HCT116 (cell line): ENCODE results near the gene TMCO4. TPM values are rescaled to one million over a fixed set of nuclear protein-coding genes. Genes with fewer than 3 reads are reported as not detected.

Source experiments
- ATAC-seq: fragments of 200-7000 bp; cut with Tn5 transposase; 2 replicates; pipeline ENCODE4 v1.9.1; 2020; ENCODE audit warnings: mild to moderate bottlenecking, moderate library complexity
- BruUV-seq: library from RNA; stranded (reverse); fragments of 400-500 nt; replicated peaks from 2 replicates; lab custom pipeline; 2021; lab: Mats Ljungman, UMichigan
- CTCF ChIA-PET: fragments of 300-600 bp; sonication (Branson Sonifier 250); formaldehyde crosslinking; loops from one replicate; lab custom pipeline; 2021; ENCODE audit warnings: antibody characterized with exemption; lab: Charles Lee
- POLR2A ChIA-PET: fragments of 300-600, 350-600 bp; sonication (Branson Sonifier 250); formaldehyde crosslinking; loops from one replicate; lab custom pipeline; 2021; ENCODE audit warnings: antibody characterized with exemption; lab: Charles Lee
- RAD21 ChIA-PET, 2 experiments: fragments of 300-600 bp; sonication (Branson Sonifier 250); formaldehyde crosslinking; loops; one replicate each; lab custom pipeline; 2023; ENCODE audit warnings: low total read pairs in 2 of 2; ENCODE audit not compliant: uncharacterized antibody in 2 of 2, unreplicated experiment in 2 of 2, low non-redundant PET in 1 of 2; lab: Charles Lee
- DNase-seq: peaks from one replicate; pipeline ENCODE4 v3.0.0-alpha.2; 2010; ENCODE audit warnings: low read depth, low spot score
- H2AFZ ChIP-seq: fragments of 200-600 bp; shearing (Covaris generic), sonication (generic); 2 replicates; pipeline ENCODE4 v1.6.1; 2017; ENCODE audit warnings: low read depth, mixed run types, mixed read lengths, antibody characterized with exemption, low read length; ENCODE audit not compliant: poor library complexity, severe bottlenecking
- H3K27ac ChIP-seq: 2 replicates; pipeline ENCODE4 v1.5.1; 2012; ENCODE audit warnings: low read depth, low read length
- H3K27me3 ChIP-seq: fragments of 200-600 bp; sonication (generic); 2 replicates; pipeline ENCODE4 v1.6.1; 2016; ENCODE audit warnings: mixed run types, low read length, mixed read lengths; ENCODE audit not compliant: insufficient read depth
- H3K36me3 ChIP-seq, 2 experiments: fragments of 200-500 bp in 1 of 2; fragments of 200-600 bp in 1 of 2; sonication (Bioruptor generic) in 1 of 2; sonication (generic) in 1 of 2; 2 replicates each; pipeline versions ENCODE4 v1.5.1 to v1.6.1; 2014 to 2016; ENCODE audit warnings: low read length in 2 of 2, inconsistent platforms in 1 of 2, mixed read lengths in 1 of 2, mixed run types in 1 of 2; ENCODE audit not compliant: insufficient read depth in 2 of 2, control insufficient read depth in 1 of 2
- H3K4me1 ChIP-seq, 2 experiments: fragments of 200-600 bp in 1 of 2; sonication (generic) in 1 of 2; 2 replicates each; pipeline versions ENCODE4 v1.5.1 to v1.6.1; 2012 to 2017; ENCODE audit warnings: low read length in 2 of 2, inconsistent platforms in 1 of 2, mild to moderate bottlenecking in 1 of 2, mixed read lengths in 1 of 2, mixed run types in 1 of 2, moderate library complexity in 1 of 2; ENCODE audit not compliant: insufficient read depth in 2 of 2, control insufficient read depth in 1 of 2
- H3K4me2 ChIP-seq: fragments of 200-600 bp; sonication (generic); 2 replicates; pipeline ENCODE4 v1.6.1; 2017; ENCODE audit warnings: mixed run types, low read length, mixed read lengths
- H3K4me3 ChIP-seq, 2 experiments: fragments of 200-600 bp in 1 of 2; sonication (generic) in 1 of 2; replicated peaks in 1 of 2; 2 replicates each; pipeline ENCODE4 v1.5.1; 2011 to 2016; ENCODE audit warnings: low read length in 2 of 2, control low read depth in 1 of 2, low read depth in 1 of 2, mild to moderate bottlenecking in 1 of 2, mixed read lengths in 1 of 2, mixed run types in 1 of 2
- H3K79me2 ChIP-seq: fragments of 200-600 bp; sonication (generic); 2 replicates; pipeline ENCODE4 v1.6.1; 2017; ENCODE audit warnings: mild to moderate bottlenecking, mixed run types, low read length, moderate library complexity, mixed read lengths; ENCODE audit not compliant: insufficient read depth
- H3K9ac ChIP-seq: fragments of 200-600 bp; sonication (generic); 2 replicates; pipeline ENCODE4 v1.6.1; 2016; ENCODE audit warnings: low read length, mixed read lengths
- H3K9me2 ChIP-seq: fragments of 200-600 bp; sonication (generic), shearing (Covaris generic); 2 replicates; pipeline ENCODE4 v1.6.1; 2017; ENCODE audit warnings: mixed run types, mild to moderate bottlenecking, moderate library complexity; ENCODE audit not compliant: insufficient read depth
- H3K9me3 ChIP-seq, 2 experiments: fragments of 200-500 bp in 1 of 2; fragments of 200-600 bp in 1 of 2; sonication (Bioruptor generic) in 1 of 2; sonication (generic) in 1 of 2; 2 replicates each; pipeline ENCODE4 v1.6.1; 2014 to 2017; ENCODE audit warnings: low read length in 2 of 2, mixed read lengths in 2 of 2, inconsistent platforms in 1 of 2, low read depth in 1 of 2, mild to moderate bottlenecking in 1 of 2, mixed run types in 1 of 2, moderate library complexity in 1 of 2; ENCODE audit not compliant: control insufficient read depth in 1 of 2, insufficient read depth in 1 of 2
- H4K20me1 ChIP-seq: fragments of 200-600 bp; sonication (generic), shearing (Covaris generic); 2 replicates; pipeline ENCODE4 v1.6.1; 2017; ENCODE audit warnings: mixed run types, mild to moderate bottlenecking, moderate library complexity; ENCODE audit not compliant: insufficient read depth
- ATF3 ChIP-seq: IDR thresholded peaks from 2 replicates; pipeline ENCODE4 v1.6.1; 2012
- EGR1 ChIP-seq: IDR thresholded peaks from 2 replicates; pipeline ENCODE4 v1.6.1; 2012; ENCODE audit warnings: low read depth
- EZH2 ChIP-seq: fragments of 200-600 bp; sonication (generic); IDR thresholded peaks from 2 replicates; pipeline ENCODE4 v1.6.1; 2017; ENCODE audit warnings: antibody characterized with exemption, mixed run types
- FOSL1 ChIP-seq: IDR thresholded peaks from 2 replicates; pipeline ENCODE4 v1.6.1; 2012; ENCODE audit warnings: low read depth
- JUND ChIP-seq: IDR thresholded peaks from 2 replicates; pipeline ENCODE4 v1.6.1; 2012
- MAX ChIP-seq: IDR thresholded peaks from 2 replicates; pipeline ENCODE4 v1.6.1; 2012
- POLR2AphosphoS5 ChIP-seq: IDR thresholded peaks from 2 replicates; pipeline ENCODE4 v1.6.1; 2011; ENCODE audit warnings: mild to moderate bottlenecking, low read depth, low read length, moderate library complexity
- RAD21 ChIP-seq: IDR thresholded peaks from 2 replicates; pipeline ENCODE4 v1.6.1; 2012; ENCODE audit warnings: low read depth, mild to moderate bottlenecking
- SIN3A ChIP-seq: IDR thresholded peaks from 2 replicates; pipeline ENCODE4 v1.6.1; 2012; ENCODE audit warnings: low read depth
- TCF7L2 ChIP-seq: IDR thresholded peaks from 2 replicates; pipeline ENCODE4 v1.7.0; 2011; ENCODE audit warnings: borderline replicate concordance, inconsistent platforms; ENCODE audit not compliant: insufficient read depth, insufficient read length; ENCODE audit errors: extremely low read depth
- intact Hi-C: fragments of 100-400 bp; cut with micrococcal nuclease; formaldehyde crosslinking; loops from 2 replicates; pipeline ENCODE4 v1.10.0; 2022
- total RNA-seq: library from RNA; stranded (reverse); gene quantifications from one replicate; pipeline ENCODE4 v1.2.1, GENCODE V29; 2021; ENCODE audit not compliant: unreplicated experiment

TMCO4 gene
- total RNA-seq, 1 experiment from 2014 or later = 12.7 TPM

GRCh38 chr1:19837866-19838265 is 38.1 kb upstream of the TMCO4 start:
- H3K4me3 ChIP-seq = no peak overlapping the region
- no peak for ATAC-seq
- H3K9me2 ChIP-seq = no peaks in the 10 kb centered on the region
- H3K9me3 ChIP-seq = no peaks in the 10 kb centered on the region
- H2AFZ ChIP-seq = no peak overlapping the region
- intact Hi-C loops = no loop called here
- no peaks in the 10 kb centered on the region for H3K27me3 ChIP-seq
- no peak for TF ChIP-seq RAD21
- no peak for TF ChIP-seq POLR2AphosphoS5
- no peak for TF ChIP-seq TCF7L2
- no peak for TF ChIP-seq MAX
- no peak for TF ChIP-seq SIN3A
- H3K36me3 ChIP-seq = no peaks in the 10 kb centered on the region
- BruUV-seq = no TSS peak
- no peak overlapping the region for H3K27ac ChIP-seq
- peaks cover 0 to 3% of the 10 kb centered on the region in 2 experiments; a peak in 1 of 4 replicates for H3K4me1 ChIP-seq
- CTCF ChIA-PET = no interaction called here
- no peak overlapping the region for H3K9ac ChIP-seq
- RAD21 ChIA-PET = no interaction called here
- DNase-seq = no peak
- no peak overlapping the region for H3K4me2 ChIP-seq
- POLR2A ChIA-PET = no interaction called here
- H3K79me2 ChIP-seq = no peaks in the 10 kb centered on the region
- H4K20me1 ChIP-seq = no peaks in the 10 kb centered on the region

GRCh38 chr1:19835578-19835977 is 35.9 kb upstream of the TMCO4 start:
- Histone ChIP-seq H3K4me3 (no peak overlapping the region), H3K4me2 (no peak overlapping the region), H3K79me2 (no peaks in the 10 kb centered on the region), H4K20me1 (no peaks in the 10 kb centered on the region), H3K9me2 (no peaks in the 10 kb centered on the region), H3K9me3 (no peaks in the 10 kb centered on the region), H3K36me3 (no peaks in the 10 kb centered on the region), H3K27ac (no peak overlapping the region), H2AFZ (no peak overlapping the region), H3K4me1 (peaks cover 0 to 3% of the 10 kb centered on the region in 2 experiments; a peak in 1 of 4 replicates), H3K27me3 (no peaks in the 10 kb centered on the region), H3K9ac (no peak overlapping the region)
- ATAC-seq = no peak
- ChIA-PET RAD21 (no interaction called here), CTCF (no interaction called here), POLR2A (no interaction called here)
- intact Hi-C loops = no loop called here
- BruUV-seq = no TSS peak
- TF ChIP-seq JUND (no peak), EGR1 (no peak), MAX (no peak), ATF3 (no peak), EZH2 (no peak), FOSL1 (no peak)
- no peak for DNase-seq
